ENCODE results near the gene RHBDF2. TPM values are rescaled to one million over a fixed set of nuclear protein-coding genes. Genes with fewer than 3 reads are reported as not detected.

RHBDF2 gene
- total RNA-seq: 10 to 100 TPM; 20.7 to 22.2 TPM

DNA sequence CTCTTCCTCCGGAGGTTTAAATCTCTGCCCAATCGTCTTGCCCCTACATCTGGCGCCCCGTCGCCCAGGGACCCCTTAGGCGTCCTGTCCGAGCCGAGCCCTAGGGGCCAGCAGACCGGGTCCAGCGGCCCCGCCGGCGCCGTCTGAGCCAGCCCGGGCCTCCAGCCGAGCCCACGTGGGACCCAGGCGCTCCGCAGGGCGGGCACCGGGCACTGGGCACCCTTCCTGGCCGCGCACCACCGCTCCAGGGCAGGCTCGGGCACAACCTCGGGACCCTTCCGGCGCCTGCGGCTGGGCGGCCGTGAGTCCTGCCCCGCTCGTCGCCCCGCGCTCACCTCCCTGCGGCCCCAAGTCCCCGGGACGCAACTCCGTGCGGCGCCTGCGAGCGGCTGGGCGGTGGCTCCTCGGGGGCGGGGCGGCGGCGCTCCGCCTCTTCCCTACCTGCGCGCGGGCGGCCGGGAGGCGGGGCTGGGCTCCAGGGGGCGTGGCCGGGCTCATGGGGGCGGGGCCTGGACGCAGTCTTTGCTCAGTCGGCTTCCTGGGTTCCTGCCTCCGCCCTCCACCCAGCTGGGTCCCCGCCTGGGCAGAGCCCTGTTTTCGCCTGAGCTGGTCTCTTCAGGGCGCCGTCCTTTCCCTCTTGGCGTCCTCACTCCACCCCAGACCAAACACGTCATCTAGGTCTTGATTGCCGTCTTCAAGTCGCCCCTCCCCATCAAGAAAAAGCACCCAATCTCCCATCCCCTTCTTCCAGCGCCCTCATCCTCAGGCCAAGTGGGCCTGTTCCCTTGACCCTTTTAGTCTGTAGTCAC is at the start of gene RHBDF2:
Gene RHBDF2 (minus strand): TSS at position 406 of the 809 bp plus-strand sequence. CDS start 19,899 bp downstream, outside the sequence.
- peak within 1 kb of the TSS; percentile 92 for H3K27ac Mint-ChIP-seq
- DNase-seq: peak; percentile 97
- peaks cover 2% of the 10 kb centered on the region for H3K36me3 Mint-ChIP-seq
- H3K9me3 Mint-ChIP-seq: no peaks in the 10 kb centered on the region
- peak within 1 kb of the TSS; percentile 90 for H3K4me3 Mint-ChIP-seq
- H3K27me3 Mint-ChIP-seq: no peaks in the 10 kb centered on the region
- H3K4me1 Mint-ChIP-seq: peaks cover 27% of the 10 kb centered on the region

DNA sequence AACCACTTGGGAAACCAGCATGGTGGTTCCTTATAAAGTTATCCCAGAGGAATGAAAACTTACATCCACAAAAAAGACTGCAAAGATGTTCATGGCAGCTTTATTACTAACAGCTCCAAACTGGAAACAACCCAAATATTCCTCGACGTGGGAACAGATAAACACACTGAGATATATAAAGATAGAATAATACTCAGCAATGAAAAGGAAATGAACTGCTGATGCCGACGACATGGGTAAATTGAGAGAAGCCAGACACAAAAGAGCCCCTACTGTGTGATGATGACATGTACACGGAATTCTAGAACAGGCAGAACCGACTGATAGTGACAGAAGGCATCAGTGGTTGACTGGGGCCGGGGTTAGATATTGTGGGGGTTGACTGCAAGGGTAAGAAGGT is 48.3 kb upstream of the RHBDF2 start:
- Mint-ChIP-seq H3K36me3 (no peaks in the 10 kb centered on the region), H3K4me1 (peaks cover 6% of the 10 kb centered on the region), H3K4me3 (no peak overlapping the region), H3K27ac (no peak overlapping the region), H3K27me3 (no peaks in the 10 kb centered on the region), H3K9me3 (no peaks in the 10 kb centered on the region)
- no peak for DNase-seq

DNA sequence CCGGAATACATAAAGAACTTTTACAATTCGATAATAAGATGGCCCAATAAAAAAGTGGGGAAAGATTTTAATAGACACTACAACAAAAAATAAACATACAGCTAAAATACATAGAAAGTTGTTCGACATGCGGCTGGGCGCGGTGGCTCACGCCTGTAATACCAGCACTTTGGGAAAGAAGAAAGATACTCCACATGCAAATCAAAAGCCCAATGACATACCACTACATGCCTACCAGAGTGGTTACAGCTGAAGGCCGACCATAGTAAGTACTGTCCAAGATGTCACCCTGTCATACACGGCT is 47.9 kb upstream of the RHBDF2 start:
- Mint-ChIP-seq H3K4me1 (peaks cover 6% of the 10 kb centered on the region), H3K4me3 (no peak overlapping the region), H3K36me3 (no peaks in the 10 kb centered on the region), H3K27ac (no peak overlapping the region), H3K9me3 (no peaks in the 10 kb centered on the region), H3K27me3 (no peaks in the 10 kb centered on the region)
- DNase-seq: no peak

DNA sequence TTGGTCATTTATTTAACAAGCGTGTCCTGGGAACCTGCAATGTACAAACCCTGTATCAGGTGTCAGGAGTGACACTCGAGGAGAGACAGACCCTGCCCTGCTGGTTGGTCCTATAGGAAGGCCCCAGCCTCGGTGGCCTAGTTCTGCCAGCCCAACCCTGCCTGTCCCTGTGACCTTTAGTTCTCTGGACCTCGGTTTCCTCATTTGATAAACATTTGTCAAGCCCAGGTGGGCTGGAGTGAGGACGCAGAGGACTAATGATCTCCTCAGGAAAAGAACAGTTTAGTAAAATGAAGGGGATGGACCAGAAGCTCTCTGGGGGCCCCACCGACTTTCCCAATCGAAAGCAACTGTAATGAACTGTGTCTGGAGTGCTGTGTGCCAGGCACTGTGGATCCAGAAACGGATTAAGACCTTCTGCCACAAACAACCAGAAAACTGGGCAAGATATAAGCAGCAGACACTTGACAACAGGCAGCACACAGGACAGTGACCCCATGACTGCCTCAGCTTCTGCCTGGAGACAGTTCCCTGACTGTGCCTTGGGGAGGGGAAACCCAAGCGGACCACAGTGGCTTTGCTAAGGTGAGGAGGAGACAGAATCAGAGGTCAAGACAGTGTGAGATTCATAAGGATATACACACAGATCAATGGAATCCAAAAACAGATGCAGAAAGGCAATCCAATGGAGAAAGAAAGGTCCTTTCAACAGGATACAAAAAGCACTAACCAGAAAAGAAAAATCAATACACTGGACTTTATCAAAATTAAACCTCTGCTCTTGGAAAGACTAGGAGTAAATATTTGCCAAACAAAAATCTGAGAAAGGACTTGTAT is 47.4 kb upstream of the RHBDF2 start:
- Mint-ChIP-seq H3K36me3 (no peaks in the 10 kb centered on the region), H3K9me3 (no peaks in the 10 kb centered on the region), H3K4me1 (peaks cover 6% of the 10 kb centered on the region), H3K27ac (no peak overlapping the region), H3K4me3 (no peak overlapping the region), H3K27me3 (no peaks in the 10 kb centered on the region)
- no peak for DNase-seq

DNA sequence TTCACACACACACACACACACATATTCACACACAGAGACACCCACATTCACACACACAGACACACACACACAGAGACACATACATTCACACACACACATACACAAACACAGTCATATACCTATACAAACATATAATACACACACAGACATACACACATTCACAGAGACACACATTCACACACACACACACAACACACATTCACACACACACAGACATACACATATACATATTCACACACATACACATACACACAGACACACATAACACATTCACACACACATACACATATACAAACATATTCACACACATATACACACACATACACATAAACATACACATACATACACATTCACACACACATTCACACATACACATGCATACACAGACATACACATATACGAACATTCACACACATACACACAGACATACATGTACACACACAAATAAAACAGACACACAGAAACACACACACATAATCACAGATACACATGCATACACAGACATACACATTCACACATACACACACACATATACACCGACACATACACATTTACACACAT is 46.5 kb upstream of the RHBDF2 start:
- no peaks in the 10 kb centered on the region for H3K9me3 Mint-ChIP-seq

DNA sequence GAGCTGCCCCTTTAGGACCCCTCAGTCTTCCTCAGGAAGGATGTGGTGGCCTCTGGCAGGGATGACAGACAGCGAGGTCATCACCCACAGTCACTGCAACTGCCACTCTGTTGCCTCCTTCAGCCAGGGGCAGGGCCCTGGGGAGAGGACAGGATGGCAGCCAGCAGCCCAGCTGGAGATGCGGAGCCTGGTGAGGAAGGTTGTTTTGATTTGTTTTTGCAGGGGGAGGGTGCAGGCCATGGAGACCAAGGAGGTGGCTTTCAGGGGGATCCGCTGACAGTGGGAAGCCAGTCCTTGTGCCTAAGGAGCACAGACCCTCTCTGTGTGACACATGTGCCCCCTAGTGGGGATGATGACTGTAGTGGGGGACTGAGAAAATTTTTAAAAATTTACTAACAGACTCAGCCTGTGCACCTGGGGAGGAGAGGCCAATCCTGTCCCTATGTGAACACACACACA is 46.0 kb upstream of the RHBDF2 start:
- Mint-ChIP-seq H3K27ac (no peak overlapping the region), H3K4me1 (peaks cover 6% of the 10 kb centered on the region), H3K27me3 (peaks cover 1% of the 10 kb centered on the region), H3K36me3 (no peaks in the 10 kb centered on the region), H3K9me3 (no peaks in the 10 kb centered on the region), H3K4me3 (no peak overlapping the region)
- DNase-seq: peak; percentile 55

More for the DNA sequence above, 46.5 kb upstream of the RHBDF2 start:
- H3K4me1 Mint-ChIP-seq: peaks cover 6% of the 10 kb centered on the region
- no peak overlapping the region for H3K4me3 Mint-ChIP-seq
- no peaks in the 10 kb centered on the region for H3K36me3 Mint-ChIP-seq
- no peak for DNase-seq
- no peaks in the 10 kb centered on the region for H3K27me3 Mint-ChIP-seq
- no peak overlapping the region for H3K27ac Mint-ChIP-seq

DNA sequence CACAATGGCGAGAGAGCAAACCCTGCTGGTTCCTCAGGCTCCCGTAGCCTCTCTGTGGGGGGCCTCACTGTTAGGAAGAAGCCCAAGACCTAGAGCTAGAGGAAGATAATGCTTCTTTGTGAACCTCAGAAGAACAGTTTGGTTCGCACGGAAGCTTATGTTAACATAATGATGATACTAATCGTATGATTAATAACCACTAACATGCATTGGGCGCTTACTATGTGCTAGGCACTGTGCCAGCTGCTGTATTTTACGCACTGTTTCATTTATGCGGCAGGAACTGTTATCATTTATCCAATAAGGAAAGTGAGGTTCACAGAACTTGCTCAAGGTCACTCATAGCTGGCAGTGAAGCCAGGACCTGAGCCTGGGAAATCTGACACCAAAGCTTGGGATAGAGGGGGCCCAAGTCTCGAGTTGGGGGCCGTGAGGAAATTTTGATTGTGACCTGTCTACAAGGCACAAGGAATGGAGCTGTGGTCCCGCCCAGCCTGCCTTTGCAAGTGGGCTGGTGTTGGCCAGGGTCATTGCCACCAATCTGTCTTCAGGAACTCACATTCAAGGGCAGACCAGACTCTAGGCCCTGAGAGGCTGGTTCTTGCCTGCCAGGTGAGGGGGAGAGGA is 45.4 kb upstream of the RHBDF2 start:
- H3K9me3 Mint-ChIP-seq: no peaks in the 10 kb centered on the region
- no peak overlapping the region for H3K27ac Mint-ChIP-seq
- peaks cover 3% of the 10 kb centered on the region for H3K27me3 Mint-ChIP-seq
- peaks cover 6% of the 10 kb centered on the region for H3K4me1 Mint-ChIP-seq
- no peak overlapping the region for H3K4me3 Mint-ChIP-seq
- H3K36me3 Mint-ChIP-seq: no peaks in the 10 kb centered on the region
- DNase-seq: no peak

DNA sequence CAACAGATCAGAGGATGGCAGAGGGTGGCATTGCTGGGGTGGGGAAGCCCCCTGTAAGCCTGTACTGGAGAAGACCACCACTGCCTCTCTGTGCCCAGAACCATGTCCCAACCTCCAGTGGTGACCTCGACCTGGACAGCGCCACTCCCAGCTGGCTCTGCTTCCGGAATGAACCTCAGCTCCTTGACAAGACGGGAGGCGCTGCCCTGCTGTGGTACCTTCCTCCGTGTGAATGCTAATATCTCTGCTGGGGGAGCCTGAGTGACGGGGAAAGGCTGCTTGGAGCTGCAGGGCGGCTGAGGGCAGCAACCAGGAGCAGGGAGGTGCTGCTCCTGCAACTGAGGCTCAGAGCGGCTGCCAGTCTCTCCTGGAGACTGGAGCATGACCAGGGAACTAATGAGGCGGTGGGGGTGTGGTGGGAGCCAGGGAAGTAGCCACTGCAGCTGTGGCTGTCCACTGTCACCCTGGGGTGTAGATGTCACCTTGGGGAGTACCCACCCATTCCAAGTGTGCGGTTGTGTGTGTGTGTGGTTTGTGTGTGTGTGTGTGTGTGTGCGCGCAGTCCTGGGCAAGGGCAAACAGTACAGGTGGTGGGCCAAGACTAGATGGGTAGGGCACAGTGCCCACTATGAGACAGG is 44.8 kb upstream of the RHBDF2 start:
- H3K27me3 Mint-ChIP-seq: peaks cover 3% of the 10 kb centered on the region
- no peaks in the 10 kb centered on the region for H3K36me3 Mint-ChIP-seq
- no peak overlapping the region for H3K4me3 Mint-ChIP-seq
- DNase-seq: no peak
- no peaks in the 10 kb centered on the region for H3K9me3 Mint-ChIP-seq
- peaks cover 6% of the 10 kb centered on the region for H3K4me1 Mint-ChIP-seq
- no peak overlapping the region for H3K27ac Mint-ChIP-seq

DNA sequence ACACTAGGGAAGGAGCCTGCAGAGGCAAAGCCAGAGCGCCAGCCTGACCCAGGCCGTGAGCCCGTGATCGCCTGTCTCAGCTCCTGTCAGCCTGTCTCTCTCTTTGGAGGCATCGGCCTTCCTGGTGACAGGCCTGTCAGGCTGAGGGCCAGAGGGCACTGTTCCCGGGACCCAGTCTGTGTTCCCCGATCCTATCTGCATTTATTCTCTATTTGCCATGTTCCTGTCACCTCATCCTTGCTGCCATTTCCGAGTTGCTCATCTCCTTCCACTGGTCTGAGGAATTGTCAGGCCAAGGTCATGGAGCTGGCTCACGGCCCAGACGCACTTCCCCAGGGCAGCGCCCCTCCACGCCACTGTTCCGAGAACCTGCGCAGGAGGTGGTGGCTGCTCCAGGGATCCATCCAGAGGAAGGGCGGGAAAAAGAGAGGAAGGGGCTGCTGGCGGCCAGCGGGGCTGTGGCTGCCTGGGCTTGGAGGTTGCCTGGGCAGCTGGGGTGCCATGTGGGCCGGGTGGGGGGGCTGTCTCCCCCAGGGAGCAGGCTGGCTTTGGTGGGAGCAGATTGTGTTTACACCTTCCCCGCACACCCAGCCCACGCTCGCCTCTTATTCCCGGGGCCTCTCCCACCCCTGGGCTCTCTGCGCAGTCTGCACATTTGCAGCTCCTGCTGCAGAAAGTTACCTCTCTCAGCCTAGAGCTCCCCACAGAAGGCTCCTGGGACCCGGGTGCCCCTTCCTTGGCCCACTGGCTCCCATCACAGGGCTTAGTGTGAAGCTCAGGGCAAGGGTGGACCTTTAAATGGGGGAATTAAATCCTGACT is 43.5 kb upstream of the RHBDF2 start:
- H3K36me3 Mint-ChIP-seq: no peaks in the 10 kb centered on the region
- peaks cover 3% of the 10 kb centered on the region for H3K4me1 Mint-ChIP-seq
- no peak overlapping the region for H3K27ac Mint-ChIP-seq
- peaks cover 3% of the 10 kb centered on the region for H3K27me3 Mint-ChIP-seq
- no peak overlapping the region for H3K4me3 Mint-ChIP-seq
- H3K9me3 Mint-ChIP-seq: no peaks in the 10 kb centered on the region
- no peak for DNase-seq

DNA sequence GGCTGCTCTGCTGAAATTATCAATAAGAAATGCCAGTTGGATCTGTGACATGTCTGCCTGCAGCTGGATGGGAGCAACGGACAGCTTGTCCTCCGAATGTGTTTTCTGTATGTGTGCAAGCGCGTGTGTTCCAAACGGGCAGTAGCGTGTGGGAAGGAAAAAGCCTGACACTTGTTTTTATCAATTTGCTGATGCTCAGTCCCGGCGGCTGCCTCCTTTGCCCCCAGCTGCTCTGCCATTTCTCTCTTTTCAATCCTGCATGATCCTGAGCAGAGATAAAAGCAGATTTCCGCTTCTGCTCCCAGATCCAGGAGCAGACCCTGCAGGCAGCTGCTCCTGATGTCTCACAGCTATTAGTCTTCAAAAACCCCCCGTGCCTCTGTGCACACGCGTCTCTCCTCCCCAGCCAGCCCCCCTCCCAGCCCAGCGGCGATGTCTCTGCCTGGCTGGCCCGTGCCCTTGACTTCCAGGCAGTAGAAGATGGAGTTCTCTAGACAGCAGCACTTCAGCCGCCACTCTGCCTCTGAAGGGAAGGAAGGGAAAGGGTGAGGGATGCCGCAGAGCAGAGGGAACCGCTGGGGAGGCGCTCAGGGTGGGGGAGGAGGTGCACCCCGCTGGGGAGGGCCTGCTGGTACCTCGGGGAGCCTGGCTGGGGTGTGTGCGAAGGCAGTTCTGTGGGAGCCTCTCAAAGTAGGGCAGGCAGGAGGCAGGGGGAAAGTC is 42.8 kb upstream of the RHBDF2 start:
- Mint-ChIP-seq H3K9me3 (no peaks in the 10 kb centered on the region), H3K36me3 (no peaks in the 10 kb centered on the region), H3K27ac (no peak overlapping the region), H3K4me3 (no peak overlapping the region), H3K4me1 (peaks cover 3% of the 10 kb centered on the region), H3K27me3 (peaks cover 10% of the 10 kb centered on the region)
- no peak for DNase-seq

DNA sequence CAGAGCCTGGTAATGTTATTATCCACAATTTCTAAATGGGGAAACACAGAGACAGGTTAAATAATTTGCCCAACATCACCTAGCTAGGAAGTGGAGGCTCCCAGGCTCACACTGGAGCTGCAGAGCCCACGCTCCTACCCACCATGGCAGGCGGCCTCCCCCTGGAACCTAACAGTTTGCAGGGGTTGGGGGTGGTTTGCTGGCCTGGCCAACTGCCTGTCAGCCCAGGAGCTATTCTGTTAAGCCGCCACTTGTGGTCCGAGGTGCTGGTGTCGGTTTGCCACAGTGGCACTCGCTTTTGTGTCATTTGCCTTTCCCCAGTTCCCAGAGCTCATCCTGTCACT is 42.2 kb upstream of the RHBDF2 start:
- H3K36me3 Mint-ChIP-seq: no peaks in the 10 kb centered on the region
- no peaks in the 10 kb centered on the region for H3K9me3 Mint-ChIP-seq
- no peak for DNase-seq
- H3K27ac Mint-ChIP-seq: no peak overlapping the region
- H3K4me3 Mint-ChIP-seq: no peak overlapping the region
- H3K4me1 Mint-ChIP-seq: peaks cover 3% of the 10 kb centered on the region
- peaks cover 15% of the 10 kb centered on the region for H3K27me3 Mint-ChIP-seq

DNA sequence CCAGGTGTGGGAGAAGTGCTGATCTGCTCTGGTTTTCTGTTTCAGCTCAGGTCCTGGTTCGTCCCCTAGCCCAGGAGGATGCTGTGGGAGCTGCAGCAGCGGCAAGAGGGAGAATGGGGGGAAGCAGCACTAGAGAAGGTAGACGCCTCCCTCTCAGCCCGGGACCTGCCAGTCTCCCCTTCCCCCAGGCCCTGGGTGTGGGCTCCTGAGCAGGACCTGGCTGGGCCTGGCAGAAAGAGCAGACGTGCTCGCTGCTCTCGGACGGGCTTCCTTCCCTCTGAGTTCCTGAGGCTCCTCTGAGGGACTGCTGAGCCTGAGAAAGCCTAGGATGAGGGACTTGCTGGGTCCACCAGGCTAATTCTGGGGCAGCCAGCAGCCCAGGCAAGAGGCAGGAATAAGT is 41.8 kb upstream of the RHBDF2 start:
- Mint-ChIP-seq H3K4me1 (peaks cover 3% of the 10 kb centered on the region), H3K36me3 (no peaks in the 10 kb centered on the region), H3K27ac (no peak overlapping the region), H3K9me3 (no peaks in the 10 kb centered on the region), H3K27me3 (peaks cover 17% of the 10 kb centered on the region), H3K4me3 (no peak overlapping the region)
- no peak for DNase-seq

DNA sequence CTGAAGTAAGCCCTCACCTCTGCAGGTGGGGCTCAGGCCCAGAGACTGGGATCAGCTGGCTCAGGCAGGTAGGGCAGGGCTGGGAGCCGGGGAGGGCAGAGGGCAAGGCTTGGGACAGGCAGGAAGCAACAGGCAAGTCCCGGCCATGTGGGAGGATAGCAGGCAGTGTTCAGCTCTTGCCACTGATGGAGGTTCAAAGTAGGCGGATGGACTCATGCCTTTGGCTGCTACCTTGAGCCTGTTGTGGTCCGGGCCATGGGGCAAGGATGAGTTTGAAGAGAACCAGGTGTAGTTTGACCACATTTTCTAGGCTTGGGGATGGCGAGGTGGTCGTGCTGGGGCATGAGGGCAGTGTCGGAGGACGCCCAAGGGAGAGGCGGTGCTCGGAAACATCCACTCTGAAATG is 41.3 kb upstream of the RHBDF2 start:
- Mint-ChIP-seq H3K9me3 (no peaks in the 10 kb centered on the region), H3K27ac (peak overlapping the region; percentile 2), H3K4me1 (peaks cover 3% of the 10 kb centered on the region), H3K36me3 (no peaks in the 10 kb centered on the region), H3K27me3 (peaks cover 17% of the 10 kb centered on the region), H3K4me3 (no peak overlapping the region)
- no peak for DNase-seq

Data from activated naive CD8-positive, alpha-beta T cell treated with anti-CD3 and anti-CD28 coated beads for 36 hours (primary cell).